AG04450 (cell line): ENCODE measurements around the gene PPP2R5B. TPM values are rescaled to one million over a fixed set of nuclear protein-coding genes. Genes with fewer than 3 reads are reported as not detected.

Experiments
- CTCF ChIA-PET: fragments of 300-600, 350-600 bp; formaldehyde crosslinking; extraction: SDS; loops from one replicate; lab custom pipeline; 2022; ENCODE audit warnings: antibody characterized with exemption, inconsistent platforms; lab: Charles Lee
- POLR2A ChIA-PET: fragments of 350-600 bp; formaldehyde crosslinking; extraction: SDS; loops from one replicate; lab custom pipeline; 2021; ENCODE audit warnings: antibody characterized with exemption, inconsistent platforms; lab: Yijun Ruan, JAX
- DNase-seq: peaks from one replicate; pipeline ENCODE4 v3.0.0-alpha.2; 2011; ENCODE audit warnings: low read depth, low spot score
- H3K27ac ChIP-seq: one replicate; pipeline ENCODE4 v1.5.1; 2012; ENCODE audit warnings: low read depth, low read length, control low read depth
- H3K27me3 ChIP-seq: one replicate; pipeline ENCODE4 v1.6.0; 2012; ENCODE audit warnings: low read length; ENCODE audit not compliant: control insufficient read depth, insufficient read depth
- H3K4me3 ChIP-seq: 2 replicates; pipeline ENCODE4 v1.5.1; 2011; ENCODE audit warnings: mild to moderate bottlenecking, low read depth, low read length, control low read depth
- H3K9me3 ChIP-seq: 2 replicates; pipeline ENCODE4 v1.5.1; 2012; ENCODE audit warnings: low read length; ENCODE audit not compliant: control insufficient read depth, insufficient read depth
- polyA plus RNA-seq: library from polyadenylated mRNA; depleted of rRNA; stranded (reverse); fragments of >200 nt; gene quantifications from 2 replicates; pipeline ENCODE4 v1.2.3, GENCODE V29; 2011
- TF ChIP-seq, protein P1 (sequence below): IDR thresholded peaks from 2 replicates; pipeline ENCODE4 v1.5.1; 2011; ENCODE audit warnings: low read depth, low read length, control low read depth, inconsistent platforms

PPP2R5B gene
- polyA plus RNA-seq, 1 experiment = 11.2 TPM

DNA sequence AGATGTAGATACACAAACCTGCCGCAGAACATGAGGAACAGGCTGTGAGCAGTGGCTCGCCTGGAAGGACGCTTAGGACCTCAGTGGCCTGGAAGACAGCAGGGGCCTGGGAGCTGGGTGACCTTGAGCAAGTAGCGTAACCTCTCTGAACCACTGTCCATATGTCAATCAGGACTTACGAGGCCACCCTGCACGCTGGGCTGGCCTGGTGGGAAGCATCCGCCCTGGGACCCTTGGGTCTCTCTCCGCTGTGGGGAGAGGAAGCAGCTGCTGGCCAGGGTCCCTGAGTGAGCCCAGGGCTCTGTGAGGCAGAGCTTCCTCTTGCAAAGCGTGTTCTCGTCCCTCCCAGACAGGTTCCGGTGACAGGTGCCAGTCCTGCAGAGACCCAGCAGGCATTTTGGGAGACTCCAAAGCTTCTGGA lies 32.1 kb upstream of the PPP2R5B start:
- H3K4me3 ChIP-seq = no peak overlapping the region
- no peaks in the 10 kb centered on the region for H3K27me3 ChIP-seq
- H3K9me3 ChIP-seq = no peaks in the 10 kb centered on the region; the same call in 1 of the 2 replicates
- no peak overlapping the region for H3K27ac ChIP-seq
- no peak for DNase-seq
- TF ChIP-seq, protein P1, sequence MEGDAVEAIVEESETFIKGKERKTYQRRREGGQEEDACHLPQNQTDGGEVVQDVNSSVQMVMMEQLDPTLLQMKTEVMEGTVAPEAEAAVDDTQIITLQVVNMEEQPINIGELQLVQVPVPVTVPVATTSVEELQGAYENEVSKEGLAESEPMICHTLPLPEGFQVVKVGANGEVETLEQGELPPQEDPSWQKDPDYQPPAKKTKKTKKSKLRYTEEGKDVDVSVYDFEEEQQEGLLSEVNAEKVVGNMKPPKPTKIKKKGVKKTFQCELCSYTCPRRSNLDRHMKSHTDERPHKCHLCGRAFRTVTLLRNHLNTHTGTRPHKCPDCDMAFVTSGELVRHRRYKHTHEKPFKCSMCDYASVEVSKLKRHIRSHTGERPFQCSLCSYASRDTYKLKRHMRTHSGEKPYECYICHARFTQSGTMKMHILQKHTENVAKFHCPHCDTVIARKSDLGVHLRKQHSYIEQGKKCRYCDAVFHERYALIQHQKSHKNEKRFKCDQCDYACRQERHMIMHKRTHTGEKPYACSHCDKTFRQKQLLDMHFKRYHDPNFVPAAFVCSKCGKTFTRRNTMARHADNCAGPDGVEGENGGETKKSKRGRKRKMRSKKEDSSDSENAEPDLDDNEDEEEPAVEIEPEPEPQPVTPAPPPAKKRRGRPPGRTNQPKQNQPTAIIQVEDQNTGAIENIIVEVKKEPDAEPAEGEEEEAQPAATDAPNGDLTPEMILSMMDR = no peak
- ChIA-PET POLR2A (interaction anchor here (0.6 kb wide), 1 partner anchor 127 kb away, joined by 3 read pairs; no protein-coding TSS in a partner anchor), CTCF (interaction anchor here (0.8 to 4.1 kb wide), 2 partner anchors 29 to 45 kb away, joined by 3 to 82 read pairs; no protein-coding TSS in a partner anchor)

DNA sequence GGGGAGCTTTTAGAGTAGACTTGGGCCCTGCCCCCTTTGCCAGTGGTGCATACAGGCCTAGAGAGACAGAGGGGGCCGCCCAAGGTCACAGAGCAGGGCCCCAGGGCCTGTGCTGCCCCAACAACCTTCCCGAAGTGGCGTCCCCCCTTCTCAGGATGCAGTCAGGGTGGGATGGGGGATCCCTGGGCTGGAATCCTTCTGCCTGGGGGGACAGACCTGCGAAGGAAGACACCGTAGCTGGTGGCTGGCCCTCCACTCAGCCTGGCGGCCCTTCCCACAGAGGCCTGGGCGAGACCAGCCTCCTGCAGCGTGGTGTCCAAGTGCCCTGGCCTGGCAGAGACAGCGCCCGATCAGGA lies 31.7 kb upstream of the PPP2R5B start:
- ChIA-PET POLR2A (interaction anchor here (0.6 kb wide), 1 partner anchor 126 kb away, joined by 3 read pairs; no protein-coding TSS in a partner anchor), CTCF (interaction anchor here (0.8 to 4.1 kb wide), 4 partner anchors 8 to 45 kb away, joined by 3 to 82 read pairs (median 8); no protein-coding TSS in a partner anchor)
- Histone ChIP-seq H3K27me3 (no peaks in the 10 kb centered on the region), H3K9me3 (no peaks in the 10 kb centered on the region; the same call in 1 of the 2 replicates), H3K27ac (no peak overlapping the region), H3K4me3 (no peak overlapping the region)
- DNase-seq = no peak
- TF ChIP-seq, protein P1 = no peak

DNA sequence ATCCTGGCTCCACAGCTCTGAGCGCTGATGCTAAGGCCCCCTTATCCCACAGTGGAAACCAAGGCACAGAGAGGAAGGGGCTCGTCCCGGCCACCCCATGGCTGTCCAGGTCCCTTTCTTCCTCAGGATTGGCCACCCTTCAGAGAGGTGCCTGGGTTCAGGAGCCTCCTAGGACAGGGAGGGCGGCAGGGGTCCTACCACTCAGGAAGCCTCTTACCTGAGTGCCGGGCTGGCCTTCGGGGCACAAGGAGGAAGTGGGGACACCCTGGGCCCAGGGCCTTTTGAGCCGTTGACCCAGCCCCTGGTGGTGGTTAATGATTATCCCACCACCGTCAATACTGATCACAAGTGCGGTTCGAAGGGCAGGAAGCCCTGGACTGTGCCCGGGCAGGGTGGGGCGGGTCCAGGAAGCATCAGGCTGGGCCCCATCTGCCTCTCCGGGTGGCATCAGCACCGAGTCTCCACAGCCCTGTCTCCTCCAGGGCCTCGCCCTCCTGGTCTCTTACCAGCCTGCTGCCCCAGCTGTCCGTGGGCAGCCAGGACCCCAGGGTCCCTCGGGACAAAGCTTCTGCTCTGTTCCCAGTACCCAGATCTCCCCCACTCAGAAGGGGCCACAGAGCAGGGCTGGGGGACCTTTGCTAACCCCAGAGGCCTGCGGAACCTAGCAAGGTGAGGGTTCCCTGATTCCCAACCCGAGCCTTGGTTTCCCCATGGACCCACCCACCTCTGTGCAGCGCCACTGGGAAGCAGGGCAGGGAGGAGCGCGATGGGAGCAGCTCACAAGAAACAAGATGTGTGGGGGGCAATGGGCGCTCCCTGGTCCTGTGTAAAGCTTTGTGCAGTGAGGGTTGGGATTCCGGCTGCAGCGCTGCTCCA lies 31.1 kb upstream of the PPP2R5B start:
- CTCF ChIA-PET = interaction anchor here (0.8 to 4.1 kb wide), 14 partner anchors 8 to 115 kb away, joined by 3 to 82 read pairs (median 4); partner anchors contain the start of genes CDC42BPG, PPP2R5B and SF1
- DNase-seq = no peak
- no peak overlapping the region for H3K27ac ChIP-seq
- no peaks in the 10 kb centered on the region for H3K27me3 ChIP-seq
- H3K4me3 ChIP-seq = no peak overlapping the region
- TF ChIP-seq, protein P1 = no peak
- POLR2A ChIA-PET = interaction anchor here (0.6 kb wide), 1 partner anchor 126 kb away, joined by 3 read pairs; no protein-coding TSS in a partner anchor
- H3K9me3 ChIP-seq = no peaks in the 10 kb centered on the region; the same call in 1 of the 2 replicates

- ChIA-PET CTCF (interaction anchor here (0.5 to 4.1 kb wide), 17 partner anchors 9 to 116 kb away, joined by 3 to 82 read pairs (median 4); partner anchors contain the start of genes CDC42BPG, PPP2R5B and SF1), POLR2A (interaction anchor here (0.6 kb wide), 1 partner anchor 43 kb away, joined by 3 read pairs; no protein-coding TSS in a partner anchor)
- Histone ChIP-seq H3K9me3 (no peaks in the 10 kb centered on the region; the same call in 1 of the 2 replicates), H3K4me3 (no peak overlapping the region), H3K27me3 (no peaks in the 10 kb centered on the region), H3K27ac (no peak overlapping the region)
- TF ChIP-seq, protein P1 = peak; percentile 87
- DNase-seq = no peak
Measured at GRCh38 chr11:64894070-64894811, 30.2 kb upstream of the PPP2R5B start.
